DMS53 treated with DMSO at 0.1 percent for 48 hours (cell line): ENCODE measurements around the gene MALAT1.

Experiments used
- DNase-seq: peaks from one replicate; lab custom pipeline; 2025; ENCODE audit not compliant: unreplicated experiment; lab: John Stamatoyannopoulos, UW

Gene MALAT1

DNA sequence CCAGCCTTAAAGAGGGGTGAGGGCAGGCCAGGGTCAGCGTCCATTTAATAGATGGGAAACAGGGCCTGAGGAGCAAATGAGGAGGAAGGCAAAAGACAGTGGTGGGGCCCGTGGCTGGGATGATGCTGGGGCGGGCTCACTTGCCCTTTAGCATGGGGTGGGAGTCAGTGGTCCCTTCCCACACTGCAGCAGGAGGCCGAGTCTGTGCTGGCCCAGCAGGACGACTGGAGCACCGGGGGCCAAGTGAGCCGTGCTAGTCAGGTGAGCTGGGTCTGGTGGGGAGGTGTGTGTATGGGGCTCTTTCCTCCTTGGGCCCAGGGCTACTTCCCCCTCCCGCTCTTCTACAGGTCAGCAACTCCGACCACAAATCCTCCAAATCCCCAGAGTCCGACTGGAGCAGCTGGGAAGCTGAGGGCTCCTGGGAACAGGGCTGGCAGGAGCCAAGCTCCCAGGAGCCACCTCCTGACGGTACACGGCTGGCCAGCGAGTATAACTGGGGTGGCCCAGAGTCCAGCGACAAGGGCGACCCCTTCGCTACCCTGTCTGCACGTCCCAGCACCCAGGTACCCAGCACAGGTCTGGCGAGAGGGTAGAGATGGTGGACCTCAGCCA lies 38.9 kb downstream of the MALAT1 start:
- no peak for DNase-seq

- DNase-seq, result no peak
Measured at GRCh38 chr11:65538232-65538914, 39.5 kb downstream of the MALAT1 start.

DNA sequence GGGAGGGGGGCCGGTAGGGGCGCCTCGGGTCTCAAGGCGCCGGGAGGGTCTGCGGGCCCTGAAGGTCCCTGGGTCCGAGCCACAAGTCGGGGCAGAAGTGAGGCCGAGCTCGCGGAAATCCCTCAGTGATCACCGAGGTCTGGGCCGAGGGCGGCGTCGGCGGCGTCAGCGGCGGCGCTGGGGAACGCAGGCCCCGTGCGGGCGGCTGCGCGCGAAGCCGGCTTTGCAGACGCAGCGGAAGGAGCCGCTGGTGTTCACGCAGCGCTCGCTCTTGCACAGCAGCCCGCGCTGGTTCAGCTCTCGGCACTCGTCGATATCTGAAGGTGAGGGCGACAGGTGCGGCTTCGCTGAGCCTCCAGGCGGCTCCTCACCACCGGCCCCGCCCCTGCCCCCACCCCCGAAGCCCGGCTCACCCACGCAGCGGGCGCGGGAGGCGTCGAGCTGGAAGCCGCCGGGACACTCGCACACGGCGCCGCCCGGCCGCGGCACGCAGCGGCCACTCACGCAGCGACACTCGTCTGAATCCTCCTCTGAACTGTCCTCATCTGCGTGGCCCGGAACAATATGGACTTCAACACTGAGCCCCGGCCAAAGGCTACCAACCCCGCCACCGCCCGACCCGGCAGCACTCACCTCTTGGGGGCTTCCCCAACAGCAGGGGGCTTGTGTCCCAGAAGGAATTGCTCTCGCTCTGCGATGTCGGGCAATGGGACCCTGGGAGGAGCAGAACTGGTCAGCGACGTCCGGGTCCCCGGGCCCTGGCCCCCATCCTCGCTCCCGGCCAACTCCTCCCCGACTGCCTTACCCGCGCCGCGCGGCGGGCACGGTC lies 40.3 kb downstream of the MALAT1 start:
- DNase-seq, result no peak

- DNase-seq, result peak; percentile 39
Measured at GRCh38 chr11:65539744-65540289, 41.0 kb downstream of the MALAT1 start.

DNA sequence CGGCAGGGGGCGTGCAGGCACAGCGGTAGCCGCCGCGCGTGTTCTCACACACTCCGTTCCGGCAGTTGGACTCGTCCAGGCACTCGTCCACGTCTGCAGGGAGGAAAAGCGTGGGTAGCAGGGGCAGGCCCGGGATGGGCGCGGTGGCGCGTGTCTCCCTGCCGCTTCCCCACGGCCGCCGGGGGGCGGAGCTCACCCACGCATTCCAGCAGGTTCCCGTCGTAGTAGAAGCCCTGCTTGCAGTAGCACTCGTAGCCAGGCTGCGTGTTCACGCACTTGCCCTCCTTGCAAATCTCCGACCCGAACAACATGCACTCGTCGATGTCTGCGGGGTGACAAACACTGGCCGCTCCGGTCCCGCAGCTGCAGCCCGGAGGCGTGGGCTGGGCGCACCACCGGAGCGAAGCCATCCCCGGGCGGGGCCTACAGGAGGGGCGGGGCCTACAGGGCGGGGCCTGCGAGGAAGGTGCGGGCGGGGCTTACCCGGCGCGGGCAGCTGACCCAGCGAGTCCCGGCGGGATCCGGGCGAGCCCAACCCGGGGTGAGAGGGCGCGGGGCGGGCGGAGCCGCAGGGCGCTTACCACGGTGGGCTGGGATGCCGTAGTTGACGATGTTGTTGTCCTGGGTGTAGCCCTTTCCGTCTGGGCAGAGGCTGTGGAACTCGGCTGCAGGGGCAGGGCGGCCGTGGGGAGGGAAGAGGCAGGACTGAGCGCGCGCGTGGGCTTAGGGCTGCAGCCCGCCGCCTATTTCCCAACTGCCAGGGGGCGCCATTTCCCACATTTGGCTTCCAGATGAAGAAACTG lies 41.6 kb downstream of the MALAT1 start:
- peak; percentile 88 for DNase-seq

DNA sequence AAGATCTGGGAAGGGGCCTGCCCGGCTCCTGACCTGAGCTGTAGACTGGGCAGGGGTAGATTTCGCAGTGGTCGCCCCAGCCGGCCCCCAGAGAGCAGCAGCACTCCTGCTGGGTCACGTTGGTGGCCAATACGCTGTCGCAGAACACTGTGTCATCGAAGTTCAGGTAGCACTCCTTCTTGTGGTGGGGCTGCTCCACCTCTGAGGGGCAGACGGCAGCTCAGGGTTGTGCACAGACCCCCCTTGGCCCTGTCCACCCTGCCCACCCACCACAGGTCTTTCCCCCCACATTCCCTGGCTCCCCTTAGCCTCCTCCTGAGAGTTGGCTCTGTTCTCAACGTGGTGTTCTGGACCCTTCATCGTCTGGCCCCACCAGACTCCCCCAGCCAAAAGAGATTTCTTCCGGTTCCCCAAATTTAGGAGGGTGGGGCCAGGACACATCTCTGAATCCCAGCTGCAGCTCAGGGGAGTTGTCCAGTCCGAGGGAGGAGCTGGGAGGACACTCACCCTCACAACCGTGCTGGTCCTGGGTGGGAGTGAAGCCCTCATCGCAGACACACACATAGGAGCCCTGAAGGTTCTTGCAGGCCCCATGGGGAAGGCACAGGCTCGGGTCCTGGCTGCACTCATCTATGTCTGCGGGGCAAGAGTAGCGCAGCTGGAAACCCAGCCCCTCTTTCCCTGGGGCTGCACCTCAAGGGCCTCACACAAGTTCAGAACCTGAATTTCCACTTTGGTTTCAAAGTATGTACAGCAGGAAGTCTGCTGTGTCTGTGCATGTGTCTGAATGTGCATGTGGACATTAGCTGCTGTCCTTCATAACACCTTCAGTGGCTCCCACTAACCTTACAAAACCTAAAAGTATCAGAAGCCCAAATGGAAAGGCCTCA lies 42.5 kb downstream of the MALAT1 start:
- DNase-seq, result peak; percentile 73

DNA sequence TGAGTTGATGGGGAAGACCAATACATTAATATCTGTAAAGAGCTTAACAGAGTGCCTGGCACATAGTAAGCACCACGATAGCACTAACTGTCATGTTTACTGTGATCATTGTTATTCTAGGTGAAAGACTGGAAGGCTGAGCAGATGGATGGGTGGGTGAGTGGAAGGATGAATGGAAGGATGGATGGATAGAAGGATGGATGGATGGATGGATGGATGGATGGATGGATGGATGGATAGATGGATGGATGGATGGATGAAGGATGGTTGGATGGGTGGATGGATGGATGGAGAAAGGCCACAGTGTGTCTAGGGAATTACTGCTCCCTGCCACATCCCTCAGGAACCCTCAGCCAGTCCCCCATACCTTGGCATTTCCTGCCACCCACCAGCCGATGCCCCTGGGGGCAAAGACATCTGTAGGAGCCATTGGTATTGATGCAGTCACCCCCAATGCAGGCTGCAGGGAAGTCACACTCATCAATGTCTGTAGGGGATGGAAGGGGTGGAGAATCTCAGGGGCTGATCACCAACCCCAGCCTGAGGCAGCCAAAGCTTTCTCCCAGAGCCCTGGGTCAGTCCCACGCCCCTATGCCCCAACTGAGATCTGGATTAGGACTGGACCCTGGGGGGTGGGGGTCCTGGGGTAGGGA lies 44.0 kb downstream of the MALAT1 start:
- DNase-seq, result no peak

DNA sequence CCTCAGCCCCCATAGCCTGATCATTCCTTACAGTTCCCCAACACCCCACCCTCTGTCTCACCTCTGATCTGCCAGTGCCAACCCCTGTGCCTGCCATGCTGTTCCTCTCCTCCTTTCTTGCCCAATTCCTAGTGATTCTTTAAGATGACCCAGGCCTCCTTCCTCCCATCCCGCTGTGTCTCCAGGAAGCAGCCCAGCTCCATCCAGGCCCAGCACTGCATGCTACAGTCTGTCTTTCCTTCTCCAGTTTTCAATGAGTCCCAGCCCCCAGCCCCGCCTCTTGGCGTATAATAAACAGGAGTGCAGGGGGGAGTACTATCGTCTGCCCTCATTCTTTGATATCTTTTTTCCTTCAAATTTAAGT lies 47.0 kb downstream of the MALAT1 start:
- DNase-seq, result no peak

DNA sequence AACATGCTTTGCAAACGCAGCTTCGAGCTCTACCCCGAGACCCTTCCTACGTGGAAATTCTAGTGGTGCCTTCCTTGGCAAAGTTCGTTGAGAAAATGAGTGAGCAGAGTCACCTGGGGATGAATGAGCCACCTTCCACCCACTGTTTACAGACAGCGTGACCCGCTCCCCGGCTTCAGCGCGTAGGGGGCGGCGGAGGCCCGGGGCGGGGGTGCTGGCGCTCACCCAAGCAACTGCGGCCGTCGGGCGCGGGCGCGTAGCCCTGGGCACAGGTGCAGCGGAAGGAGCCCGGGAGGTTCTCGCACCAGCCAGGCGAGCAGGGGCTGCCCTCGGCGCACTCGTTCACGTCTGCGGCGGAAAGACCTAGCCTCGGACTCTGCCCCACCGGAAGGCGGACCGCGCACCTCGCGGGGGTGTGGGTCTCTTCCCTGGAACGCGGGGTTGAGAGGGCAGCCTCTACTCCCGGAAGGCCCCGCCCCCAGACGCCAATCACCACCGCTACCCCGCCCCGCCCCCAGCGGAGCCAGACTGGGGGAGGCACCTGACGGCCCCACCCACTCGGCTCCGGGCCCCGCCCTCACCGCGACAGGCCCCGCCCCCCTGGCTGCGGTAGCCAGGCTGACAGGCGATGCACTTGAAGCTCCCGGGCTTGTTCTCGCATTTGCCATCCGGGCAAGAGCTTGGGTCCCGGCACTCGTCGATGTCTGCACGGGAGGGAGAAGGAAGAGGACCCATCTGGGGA lies 47.5 kb downstream of the MALAT1 start:
- peak; percentile 95 for DNase-seq

- DNase-seq, result no peak
Measured at GRCh38 chr11:65547446-65548125, 48.7 kb downstream of the MALAT1 start.

DNA sequence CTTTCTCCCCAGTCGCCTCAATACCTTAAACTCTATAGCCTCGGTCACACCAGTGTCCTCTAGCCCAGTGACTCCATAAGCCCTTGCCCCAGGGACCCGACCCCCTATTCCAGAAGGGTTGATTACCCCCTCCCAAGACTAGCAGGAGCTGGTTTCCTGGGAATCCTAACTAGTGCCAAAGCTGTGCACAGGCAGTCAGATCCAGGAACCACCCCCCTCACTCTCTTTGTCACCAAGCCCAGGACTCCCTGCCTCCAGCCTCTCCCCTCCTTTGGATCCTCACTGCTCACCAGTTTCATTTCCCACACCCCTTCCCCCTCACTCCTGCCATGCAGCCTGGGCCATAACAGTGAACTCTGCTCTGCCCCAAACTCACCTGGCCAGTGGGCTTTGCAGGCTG lies 49.5 kb downstream of the MALAT1 start:
- DNase-seq, result no peak

DNA sequence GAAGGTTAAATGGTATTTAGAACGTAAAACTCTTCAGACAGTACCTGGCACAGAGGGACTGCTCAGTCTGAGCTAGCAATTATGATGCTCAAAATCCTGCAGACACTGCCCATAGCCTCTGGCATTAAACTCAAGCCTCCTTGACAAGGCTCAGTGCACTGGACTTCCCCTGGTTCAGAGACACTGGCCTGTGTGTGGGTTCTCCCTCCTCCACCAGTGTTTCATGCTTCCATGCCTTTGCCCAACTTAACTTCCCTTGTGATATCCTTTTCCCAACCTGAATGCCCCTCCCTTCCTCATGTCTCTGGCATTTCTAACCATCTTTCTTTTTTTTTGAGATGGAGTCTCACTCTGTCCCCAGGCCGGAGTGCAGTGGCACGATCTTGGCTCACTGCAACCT lies 50.3 kb downstream of the MALAT1 start:
- DNase-seq, result no peak

- peak; percentile 95 for DNase-seq
Measured at GRCh38 chr11:65551572-65552387, 52.9 kb downstream of the MALAT1 start.

GRCh38 chr11:65552388-65552951 lies 53.6 kb downstream of the MALAT1 start:
- DNase-seq, result no peak

DNA sequence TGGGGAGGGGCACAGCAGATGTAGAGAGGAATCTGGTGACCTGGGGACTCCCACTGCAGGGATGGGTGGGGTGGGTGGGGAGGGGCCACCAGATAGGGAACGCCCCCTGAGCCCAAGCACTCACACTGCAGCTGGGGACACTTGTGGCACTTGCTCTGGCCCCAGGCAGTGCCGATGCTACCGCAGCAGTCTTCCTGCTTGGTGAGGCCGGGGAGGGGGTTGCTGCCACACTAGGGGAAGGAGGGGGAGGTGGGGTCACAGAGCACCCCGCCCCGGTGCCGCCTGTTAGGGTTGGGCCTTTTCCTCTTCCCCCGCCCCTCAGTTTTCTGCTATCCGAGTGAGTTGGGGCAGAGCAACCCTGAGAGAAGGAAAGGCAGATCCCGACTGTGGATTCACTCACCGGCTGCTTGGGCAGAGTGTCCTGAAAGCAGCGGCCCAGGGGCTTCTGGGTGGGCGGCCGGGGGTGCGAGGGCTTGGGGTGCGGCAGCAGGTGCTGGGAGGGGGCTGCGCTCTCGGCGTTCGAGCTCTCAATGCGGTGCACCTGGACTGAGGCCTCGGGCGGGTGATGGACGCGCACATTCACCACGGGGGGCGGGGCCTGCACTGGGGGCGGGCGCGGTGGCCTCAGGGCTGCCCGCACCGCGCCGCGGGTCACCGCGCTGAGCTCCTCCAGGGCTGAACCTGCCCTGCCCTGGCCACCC lies 54.6 kb downstream of the MALAT1 start:
- peak; percentile 55 for DNase-seq

GRCh38 chr11:65554057-65554818 lies 55.4 kb downstream of the MALAT1 start:
- DNase-seq, result no peak
